PC-9 (cell line): ENCODE results near the gene DPEP1. TPM values are rescaled to one million over a fixed set of nuclear protein-coding genes. Genes with fewer than 3 reads are reported as not detected.
A peak's percentile ranks its signal among the peaks of the same experiment; 100 is the strongest.

ENCODE experiments used
- BruUV-seq: library from RNA; stranded (reverse); fragments of 400-500 nt; replicated peaks from 2 replicates; lab custom pipeline; 2021; lab: Mats Ljungman, UMichigan
- CTCF ChIA-PET: fragments of 300-600 bp; sonication (Branson Sonifier 250); formaldehyde crosslinking; loops from one replicate; lab custom pipeline; 2022; ENCODE audit warnings: antibody characterized with exemption; lab: Charles Lee
- POLR2A ChIA-PET: fragments of 300-600 bp; sonication (Branson Sonifier 250); formaldehyde crosslinking; loops from one replicate; lab custom pipeline; 2022; ENCODE audit warnings: antibody characterized with exemption; ENCODE audit not compliant: unreplicated experiment; lab: Charles Lee
- DNase-seq, 2 experiments: peaks; one replicate each; pipeline versions ENCODE4 v3.0.0 to v3.0.0-alpha.2; 2015 to 2022; ENCODE audit warnings: mixed read lengths in 1 of 2
- H2AFZ ChIP-seq: fragments of 200-600 bp; sonication (generic); 2 replicates; pipeline ENCODE4 v1.8.1; 2017; ENCODE audit warnings: antibody characterized with exemption
- H3F3A ChIP-seq: fragments of 200-600 bp; sonication (generic); 2 replicates; pipeline ENCODE4 v1.8.1; 2017; ENCODE audit warnings: antibody characterized with exemption, mild to moderate bottlenecking, low read depth; ENCODE audit not compliant: insufficient read depth
- H3K27ac ChIP-seq: fragments of 200-600 bp; sonication (generic); 2 replicates; pipeline ENCODE4 v1.6.1; 2016; ENCODE audit warnings: mixed run types
- H3K27me3 ChIP-seq: fragments of 200-600 bp; sonication (generic); 2 replicates; pipeline ENCODE4 v1.6.1; 2016; ENCODE audit warnings: low read depth, mixed run types; ENCODE audit not compliant: insufficient read depth
- H3K36me3 ChIP-seq: fragments of 200-600 bp; sonication (generic); 2 replicates; pipeline ENCODE4 v1.6.1; 2016; ENCODE audit warnings: low read depth, mixed run types
- H3K4me1 ChIP-seq: fragments of 200-600 bp; sonication (generic); replicated peaks from 2 replicates; pipeline ENCODE4 v1.6.1; 2016; ENCODE audit warnings: mixed run types; ENCODE audit not compliant: insufficient read depth
- H3K4me2 ChIP-seq: fragments of 200-600 bp; sonication (generic); 2 replicates; pipeline ENCODE4 v1.6.1; 2017; ENCODE audit warnings: mixed run types
- H3K4me3 ChIP-seq: fragments of 200-600 bp; sonication (generic); 2 replicates; pipeline ENCODE4 v1.6.1; 2016; ENCODE audit warnings: mixed run types
- H3K79me2 ChIP-seq: fragments of 200-600 bp; sonication (generic); 2 replicates; pipeline ENCODE4 v1.6.1; 2017; ENCODE audit warnings: low read depth, mixed run types
- H3K9me2 ChIP-seq: fragments of 200-600 bp; sonication (generic); 2 replicates; pipeline ENCODE4 v1.8.1; 2017; ENCODE audit warnings: mild to moderate bottlenecking; ENCODE audit not compliant: insufficient read depth
- H3K9me3 ChIP-seq: fragments of 200-600 bp; sonication (generic); 2 replicates; pipeline ENCODE4 v1.8.1; 2016; ENCODE audit warnings: low read depth; ENCODE audit not compliant: insufficient read depth
- H4K20me1 ChIP-seq: fragments of 200-600 bp; sonication (generic); 2 replicates; pipeline ENCODE4 v1.8.1; 2017; ENCODE audit not compliant: insufficient read depth
- EZH2 ChIP-seq: fragments of 200-600 bp; sonication (generic); IDR thresholded peaks from 2 replicates; pipeline ENCODE4 v1.8.0; 2017; ENCODE audit warnings: antibody characterized with exemption, low read depth
- intact Hi-C: fragments of 100-400 bp; cut with micrococcal nuclease; formaldehyde crosslinking; loops from one replicate; pipeline ENCODE4 v1.10.0; 2022; ENCODE audit not compliant: unreplicated experiment
- total RNA-seq: library from RNA; stranded (reverse); gene quantifications from 2 replicates; pipeline ENCODE4 v1.2.3, GENCODE V29; 2021
- TF ChIP-seq, protein P1 (sequence below): fragments of 200-600 bp; sonication (generic); conservative IDR thresholded peaks from 2 replicates; pipeline ENCODE4 v1.6.1; 2017; ENCODE audit warnings: mixed run types, antibody characterized with exemption, mild to moderate bottlenecking, moderate library complexity

DPEP1 gene
- total RNA-seq, 1 experiment from 2014 or later: not detected

DNA sequence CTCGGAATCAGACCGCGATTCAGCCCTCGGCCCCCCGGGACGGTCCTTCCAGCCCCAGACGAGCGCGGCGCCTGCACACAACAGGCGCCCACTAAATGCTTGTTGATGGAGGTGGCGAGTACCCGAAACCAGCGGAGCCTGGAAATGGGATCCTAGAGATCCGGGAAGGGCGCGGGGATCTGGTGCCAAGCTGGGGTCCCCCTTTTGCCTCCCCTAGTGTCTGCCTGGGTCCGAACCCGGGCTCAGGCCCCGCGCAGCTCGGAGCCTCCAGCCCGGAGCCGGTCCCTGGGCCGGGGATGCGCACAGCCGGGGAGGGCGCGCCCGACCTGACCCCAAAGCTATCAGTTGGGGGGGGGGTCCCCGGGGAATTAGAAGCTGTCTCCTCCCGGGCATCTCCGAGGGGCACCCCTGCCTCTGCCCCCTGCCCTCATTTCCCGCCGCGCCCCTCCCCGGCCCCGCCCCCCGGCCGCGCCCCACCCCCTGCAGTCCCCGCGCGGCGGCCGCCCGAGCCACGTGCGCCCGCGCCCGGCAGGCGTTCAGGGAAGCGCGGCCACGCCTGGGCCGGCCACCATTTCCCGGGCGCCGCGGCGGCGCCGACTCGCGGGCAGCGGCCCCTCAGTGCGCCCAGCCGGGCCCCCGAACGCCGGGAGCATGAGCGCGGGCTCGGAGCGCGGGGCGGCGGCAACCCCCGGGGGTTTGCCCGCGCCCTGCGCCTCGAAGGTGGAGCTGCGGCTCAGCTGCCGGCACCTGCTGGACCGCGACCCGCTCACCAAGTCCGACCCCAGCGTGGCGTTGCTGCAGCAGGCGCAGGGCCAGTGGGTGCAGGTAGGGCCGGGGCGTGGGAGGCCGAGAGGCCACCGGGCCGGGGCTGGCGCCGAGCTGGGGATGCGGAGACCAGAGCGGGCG, 37.9 kb upstream of the DPEP1 start, which contains the start of gene CPNE7:
Gene CPNE7 (plus strand): TSS at position 512 of the 906 bp plus-strand sequence. CDS start 140 bp downstream, at position 652.
- no peaks in the 10 kb centered on the region for H3K9me3 ChIP-seq
- H3K27me3 ChIP-seq: no peaks in the 10 kb centered on the region
- peaks cover 6% of the 10 kb centered on the region; the same call in 1 of the 2 replicates for H3K36me3 ChIP-seq
- ChIA-PET CTCF (interaction anchor here (0.6 kb wide), 1 partner anchor 171 kb away, joined by 3 read pairs; no protein-coding TSS in a partner anchor), POLR2A (no interaction called here)
- peaks cover 28% of the 10 kb centered on the region for H3F3A ChIP-seq
- no peaks in the 10 kb centered on the region for H4K20me1 ChIP-seq
- no peaks in the 10 kb centered on the region for H3K9me2 ChIP-seq
- H3K4me2 ChIP-seq: peak within 1 kb of the TSS; percentile 97
- H3K4me1 ChIP-seq: peaks cover 7% of the 10 kb centered on the region; the same call in 1 of the 2 replicates
- H2AFZ ChIP-seq: peak within 1 kb of the TSS; percentile 81
- DNase-seq: peak in 1 of 2 experiments; percentile 28
- intact Hi-C loops: no loop called here
- TF ChIP-seq, protein P1, sequence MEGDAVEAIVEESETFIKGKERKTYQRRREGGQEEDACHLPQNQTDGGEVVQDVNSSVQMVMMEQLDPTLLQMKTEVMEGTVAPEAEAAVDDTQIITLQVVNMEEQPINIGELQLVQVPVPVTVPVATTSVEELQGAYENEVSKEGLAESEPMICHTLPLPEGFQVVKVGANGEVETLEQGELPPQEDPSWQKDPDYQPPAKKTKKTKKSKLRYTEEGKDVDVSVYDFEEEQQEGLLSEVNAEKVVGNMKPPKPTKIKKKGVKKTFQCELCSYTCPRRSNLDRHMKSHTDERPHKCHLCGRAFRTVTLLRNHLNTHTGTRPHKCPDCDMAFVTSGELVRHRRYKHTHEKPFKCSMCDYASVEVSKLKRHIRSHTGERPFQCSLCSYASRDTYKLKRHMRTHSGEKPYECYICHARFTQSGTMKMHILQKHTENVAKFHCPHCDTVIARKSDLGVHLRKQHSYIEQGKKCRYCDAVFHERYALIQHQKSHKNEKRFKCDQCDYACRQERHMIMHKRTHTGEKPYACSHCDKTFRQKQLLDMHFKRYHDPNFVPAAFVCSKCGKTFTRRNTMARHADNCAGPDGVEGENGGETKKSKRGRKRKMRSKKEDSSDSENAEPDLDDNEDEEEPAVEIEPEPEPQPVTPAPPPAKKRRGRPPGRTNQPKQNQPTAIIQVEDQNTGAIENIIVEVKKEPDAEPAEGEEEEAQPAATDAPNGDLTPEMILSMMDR: no peak
- no peak for TF ChIP-seq EZH2
- H3K79me2 ChIP-seq: peaks cover 9% of the 10 kb centered on the region; the same call in 1 of the 2 replicates
- no TSS peak for BruUV-seq
- H3K4me3 ChIP-seq: peak within 1 kb of the TSS; percentile 78
- H3K27ac ChIP-seq: no peak within 1 kb of the TSS

DNA sequence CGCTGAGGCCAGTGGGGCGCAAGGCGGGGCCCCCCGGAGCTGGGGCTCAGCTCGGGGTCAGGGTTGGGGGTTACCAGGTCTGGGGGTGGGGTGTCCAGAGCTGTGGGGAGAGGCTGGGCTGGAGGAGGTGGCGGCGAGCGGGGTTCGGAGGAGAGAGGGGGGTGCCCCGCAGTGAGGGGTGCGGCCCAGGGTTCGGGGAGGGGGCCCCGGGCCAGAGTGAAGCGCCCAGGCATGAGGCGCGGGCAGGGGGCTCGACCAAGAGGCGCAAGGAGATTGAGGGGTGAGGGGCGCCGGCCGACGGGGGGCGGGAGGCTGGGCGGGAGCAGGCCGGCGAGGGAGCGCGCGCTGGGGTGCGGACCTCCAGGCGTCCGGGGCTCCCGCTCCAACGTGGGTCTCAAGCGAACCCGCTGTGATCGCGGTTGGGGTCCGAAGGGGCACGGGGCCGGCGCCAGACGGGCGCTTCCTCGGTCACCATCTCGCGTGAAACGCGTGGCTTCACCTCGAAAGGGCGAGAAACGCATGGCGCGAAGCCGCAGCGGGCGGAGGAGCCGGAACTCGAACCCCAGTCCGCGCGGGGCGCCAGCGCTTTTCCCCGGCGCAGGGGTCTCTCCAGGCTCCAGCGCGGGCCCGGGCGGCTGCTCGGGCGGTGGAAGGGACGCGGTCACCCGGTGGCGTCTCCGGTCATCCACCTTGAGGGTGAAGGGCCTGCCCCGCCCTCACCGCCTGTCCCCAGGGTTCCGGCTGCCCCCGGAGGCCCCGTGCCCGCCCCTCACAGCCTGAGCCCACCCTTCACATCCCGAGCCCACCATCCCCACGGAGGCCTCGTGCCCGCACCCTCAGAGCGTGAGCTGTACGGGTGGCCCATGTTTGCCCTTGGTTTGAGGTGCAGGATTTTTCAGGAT, 37.0 kb upstream of the DPEP1 start:
- H3K36me3 ChIP-seq: peaks cover 6% of the 10 kb centered on the region; the same call in 1 of the 2 replicates
- peak overlapping the region; percentile 89 for H3K4me2 ChIP-seq
- intact Hi-C loops: no loop called here
- ChIA-PET CTCF (no interaction called here), POLR2A (no interaction called here)
- peak in 1 of 2 experiments; percentile 20 for DNase-seq
- BruUV-seq: no TSS peak
- peak overlapping the region; percentile 78 for H3K4me3 ChIP-seq
- H3K9me3 ChIP-seq: no peaks in the 10 kb centered on the region
- H3K27me3 ChIP-seq: no peaks in the 10 kb centered on the region
- no peak overlapping the region for H3K27ac ChIP-seq
- H2AFZ ChIP-seq: peak overlapping the region; percentile 79; the same call in 1 of the 2 replicates
- H3K9me2 ChIP-seq: no peaks in the 10 kb centered on the region
- no peak for TF ChIP-seq EZH2
- TF ChIP-seq, protein P1: no peak
- no peaks in the 10 kb centered on the region for H4K20me1 ChIP-seq
- H3K4me1 ChIP-seq: peaks cover 13% of the 10 kb centered on the region
- H3F3A ChIP-seq: peaks cover 35% of the 10 kb centered on the region
- peaks cover 9% of the 10 kb centered on the region; the same call in 1 of the 2 replicates for H3K79me2 ChIP-seq
